WTC11 (cell line): ENCODE data around the gene MYO18B. TPM values are rescaled to one million over a fixed set of nuclear protein-coding genes. Genes with fewer than 3 reads are reported as not detected.

ENCODE experiments used
- ATAC-seq: fragments of 200-7000 bp; cut with Tn5 transposase; 2 replicates; pipeline ENCODE4 v1.10.0; 2021; ENCODE audit warnings: mild to moderate bottlenecking, moderate library complexity
- CTCF ChIA-PET: fragments of 300-600 bp; sonication (Branson Sonifier 250); formaldehyde crosslinking; loops from one replicate; lab custom pipeline; 2021; ENCODE audit warnings: antibody characterized with exemption; lab: Charles Lee
- POLR2A ChIA-PET: fragments of 350-600 bp; sonication (Branson Sonifier 250); formaldehyde crosslinking; loops from one replicate; lab custom pipeline; 2021; ENCODE audit warnings: antibody characterized with exemption; lab: Charles Lee
- DNase-seq: peaks from one replicate; pipeline ENCODE4 v3.0.0; 2021; ENCODE audit warnings: low spot score
- H3K27ac Mint-ChIP-seq: 2 replicates; pipeline ENCODE4 v1.8.0; 2021; ENCODE audit warnings: mixed read lengths
- H3K27me3 Mint-ChIP-seq: 2 replicates; pipeline ENCODE4 v1.8.0; 2021; ENCODE audit warnings: low read depth, mild to moderate bottlenecking, moderate library complexity, mixed read lengths
- H3K36me3 Mint-ChIP-seq: 2 replicates; pipeline ENCODE4 v1.8.0; 2021; ENCODE audit warnings: mixed read lengths
- H3K4me1 Mint-ChIP-seq: 2 replicates; pipeline ENCODE4 v1.8.0; 2022; ENCODE audit warnings: mixed read lengths
- H3K4me3 Mint-ChIP-seq: 2 replicates; pipeline ENCODE4 v1.8.0; 2021; ENCODE audit warnings: mild to moderate bottlenecking, moderate library complexity, mixed read lengths
- H3K9me3 Mint-ChIP-seq: 2 replicates; pipeline ENCODE4 v1.8.0; 2021; ENCODE audit warnings: mixed read lengths
- CBFB ChIP-seq: sonication (generic); formaldehyde crosslinking; IDR thresholded peaks from 2 replicates; pipeline ENCODE4 v1.8.1; 2022; ENCODE audit warnings: mild to moderate bottlenecking, low read depth, missing genetic modification reagents
- ELF4 ChIP-seq: sonication (generic); formaldehyde crosslinking; IDR thresholded peaks from 2 replicates; pipeline ENCODE4 v1.8.1; 2022; ENCODE audit warnings: low read depth, mild to moderate bottlenecking, moderate library complexity, missing genetic modification reagents
- EMX1 ChIP-seq: fragments of 250-450 bp; sonication (Bioruptor Pico); IDR thresholded peaks from 2 replicates; pipeline ENCODE4 v1.8.0; 2021; ENCODE audit warnings: mild to moderate bottlenecking
- FOXJ3 ChIP-seq: sonication (generic); formaldehyde crosslinking; IDR thresholded peaks from 2 replicates; pipeline ENCODE4 v1.9.0; 2021; ENCODE audit warnings: missing genetic modification reagents, mild to moderate bottlenecking, borderline replicate concordance
- IRF2 ChIP-seq: sonication (generic); formaldehyde crosslinking; IDR thresholded peaks from 2 replicates; pipeline ENCODE4 v1.8.0; 2022; ENCODE audit warnings: low read depth, missing genetic modification reagents, borderline replicate concordance
- JUN ChIP-seq: sonication (generic); formaldehyde crosslinking; IDR thresholded peaks from 2 replicates; pipeline ENCODE4 v1.8.0; 2023; ENCODE audit warnings: mild to moderate bottlenecking, missing genetic modification reagents
- KAT7 ChIP-seq: sonication (generic); formaldehyde crosslinking; IDR thresholded peaks from 2 replicates; pipeline ENCODE4 v1.8.1; 2023; ENCODE audit warnings: missing genetic modification reagents, mild to moderate bottlenecking, borderline replicate concordance
- NR1H2 ChIP-seq: sonication (generic); formaldehyde crosslinking; IDR thresholded peaks from 2 replicates; pipeline ENCODE4 v1.9.0; 2021; ENCODE audit warnings: mild to moderate bottlenecking, moderate library complexity, missing genetic modification reagents
- NR2C2 ChIP-seq: sonication (generic); formaldehyde crosslinking; IDR thresholded peaks from 2 replicates; pipeline ENCODE4 v1.8.0; 2022; ENCODE audit warnings: mild to moderate bottlenecking, missing genetic modification reagents
- SOX15 ChIP-seq: fragments of 250-450 bp; sonication (Bioruptor Pico); IDR thresholded peaks from 2 replicates; pipeline ENCODE4 v1.9.0; 2021; ENCODE audit warnings: mild to moderate bottlenecking
- ZNF396 ChIP-seq: fragments of 250-450 bp; sonication (Bioruptor Pico); IDR thresholded peaks from 2 replicates; pipeline ENCODE4 v1.8.0; 2021; ENCODE audit warnings: mild to moderate bottlenecking, moderate library complexity, borderline replicate concordance
- total RNA-seq: library from RNA; stranded (reverse); gene quantifications from 3 replicates; pipeline ENCODE4 v1.2.3, GENCODE V29; 2021
- TF ChIP-seq, protein P1 (sequence below): sonication (generic); formaldehyde crosslinking; conservative IDR thresholded peaks from 2 replicates; pipeline ENCODE4 v1.8.1; 2023; ENCODE audit warnings: mild to moderate bottlenecking, low read depth, missing genetic modification reagents, moderate library complexity
- TF ChIP-seq, protein P2 (sequence below): sonication (generic); formaldehyde crosslinking; IDR thresholded peaks from 2 replicates; pipeline ENCODE4 v1.8.0; 2023; ENCODE audit warnings: mild to moderate bottlenecking, missing genetic modification reagents
- TF ChIP-seq, protein P3 (sequence below): sonication (generic); formaldehyde crosslinking; IDR thresholded peaks from 2 replicates; pipeline ENCODE4 v1.8.0; 2022; ENCODE audit warnings: missing genetic modification reagents
- TF ChIP-seq, protein P4 (sequence below): sonication (generic); formaldehyde crosslinking; IDR thresholded peaks from 2 replicates; pipeline ENCODE4 v1.8.1; 2023; ENCODE audit warnings: mild to moderate bottlenecking, missing genetic modification reagents
- TF ChIP-seq, protein P5 (sequence below): sonication (generic); formaldehyde crosslinking; IDR thresholded peaks from 2 replicates; pipeline ENCODE4 v1.8.1; 2022; ENCODE audit warnings: low read depth, missing genetic modification reagents, borderline replicate concordance
- TF ChIP-seq, protein P6 (sequence below): sonication (generic); formaldehyde crosslinking; IDR thresholded peaks from 2 replicates; pipeline ENCODE4 v1.8.0; 2022; ENCODE audit warnings: mild to moderate bottlenecking, missing genetic modification reagents
- TF ChIP-seq, protein P7 (sequence below): sonication (generic); formaldehyde crosslinking; IDR thresholded peaks from 2 replicates; pipeline ENCODE4 v1.8.1; 2022; ENCODE audit warnings: missing genetic modification reagents, borderline replicate concordance

MYO18B gene
- total RNA-seq, 1 experiment from 2014 or later, result 0.96 TPM

DNA sequence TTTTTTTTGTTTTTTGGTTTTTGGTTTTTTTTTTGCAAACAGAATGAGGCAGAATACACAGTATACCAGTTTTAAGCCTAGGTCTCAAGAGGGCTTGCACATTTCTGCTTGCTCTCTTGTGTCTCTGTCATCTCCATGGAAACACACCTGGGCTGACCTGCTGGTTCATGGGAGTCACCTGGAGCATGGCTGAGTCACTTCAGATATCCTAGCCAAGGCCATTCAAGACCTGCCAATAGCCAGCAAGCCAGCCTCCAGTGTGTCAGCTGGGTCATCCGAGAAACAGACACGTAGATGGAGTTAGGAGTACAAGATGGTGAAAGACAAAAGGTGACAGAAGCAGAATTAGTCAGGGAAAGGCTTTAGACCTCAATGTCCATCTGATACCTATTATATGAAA lies 303.1 kb downstream of the MYO18B start (continued):
- TF ChIP-seq, protein P1, sequence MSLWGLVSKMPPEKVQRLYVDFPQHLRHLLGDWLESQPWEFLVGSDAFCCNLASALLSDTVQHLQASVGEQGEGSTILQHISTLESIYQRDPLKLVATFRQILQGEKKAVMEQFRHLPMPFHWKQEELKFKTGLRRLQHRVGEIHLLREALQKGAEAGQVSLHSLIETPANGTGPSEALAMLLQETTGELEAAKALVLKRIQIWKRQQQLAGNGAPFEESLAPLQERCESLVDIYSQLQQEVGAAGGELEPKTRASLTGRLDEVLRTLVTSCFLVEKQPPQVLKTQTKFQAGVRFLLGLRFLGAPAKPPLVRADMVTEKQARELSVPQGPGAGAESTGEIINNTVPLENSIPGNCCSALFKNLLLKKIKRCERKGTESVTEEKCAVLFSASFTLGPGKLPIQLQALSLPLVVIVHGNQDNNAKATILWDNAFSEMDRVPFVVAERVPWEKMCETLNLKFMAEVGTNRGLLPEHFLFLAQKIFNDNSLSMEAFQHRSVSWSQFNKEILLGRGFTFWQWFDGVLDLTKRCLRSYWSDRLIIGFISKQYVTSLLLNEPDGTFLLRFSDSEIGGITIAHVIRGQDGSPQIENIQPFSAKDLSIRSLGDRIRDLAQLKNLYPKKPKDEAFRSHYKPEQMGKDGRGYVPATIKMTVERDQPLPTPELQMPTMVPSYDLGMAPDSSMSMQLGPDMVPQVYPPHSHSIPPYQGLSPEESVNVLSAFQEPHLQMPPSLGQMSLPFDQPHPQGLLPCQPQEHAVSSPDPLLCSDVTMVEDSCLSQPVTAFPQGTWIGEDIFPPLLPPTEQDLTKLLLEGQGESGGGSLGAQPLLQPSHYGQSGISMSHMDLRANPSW (CRISPR knock-in tag), result no peak
- TF ChIP-seq NR2C2 (CRISPR knock-in tag) (no peak), NR1H2 (no peak), ZNF396 (CRISPR knock-in tag) (no peak)

DNA sequence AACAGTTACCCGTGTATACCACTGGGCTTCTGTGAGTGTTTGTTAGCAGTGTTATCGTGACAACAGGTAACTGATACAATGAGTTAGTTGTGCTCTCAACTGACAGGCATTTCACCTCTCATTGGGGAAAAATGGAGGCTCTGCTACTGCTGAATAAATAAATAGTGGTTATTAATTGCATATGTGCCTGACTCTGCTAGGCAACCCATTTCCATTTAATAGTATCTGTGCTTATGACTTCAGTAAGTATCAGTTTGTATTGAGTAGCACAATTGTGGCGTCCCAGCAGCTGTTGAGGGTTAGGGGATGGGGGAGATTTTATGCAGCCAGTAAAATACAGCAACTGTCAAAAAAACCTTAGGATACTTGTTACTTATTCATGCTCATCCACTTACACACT lies 303.9 kb downstream of the MYO18B start:
- peaks cover 11% of the 10 kb centered on the region for H3K4me1 Mint-ChIP-seq
- no peak for DNase-seq
- no peaks in the 10 kb centered on the region for H3K9me3 Mint-ChIP-seq
- TF ChIP-seq, protein P2, sequence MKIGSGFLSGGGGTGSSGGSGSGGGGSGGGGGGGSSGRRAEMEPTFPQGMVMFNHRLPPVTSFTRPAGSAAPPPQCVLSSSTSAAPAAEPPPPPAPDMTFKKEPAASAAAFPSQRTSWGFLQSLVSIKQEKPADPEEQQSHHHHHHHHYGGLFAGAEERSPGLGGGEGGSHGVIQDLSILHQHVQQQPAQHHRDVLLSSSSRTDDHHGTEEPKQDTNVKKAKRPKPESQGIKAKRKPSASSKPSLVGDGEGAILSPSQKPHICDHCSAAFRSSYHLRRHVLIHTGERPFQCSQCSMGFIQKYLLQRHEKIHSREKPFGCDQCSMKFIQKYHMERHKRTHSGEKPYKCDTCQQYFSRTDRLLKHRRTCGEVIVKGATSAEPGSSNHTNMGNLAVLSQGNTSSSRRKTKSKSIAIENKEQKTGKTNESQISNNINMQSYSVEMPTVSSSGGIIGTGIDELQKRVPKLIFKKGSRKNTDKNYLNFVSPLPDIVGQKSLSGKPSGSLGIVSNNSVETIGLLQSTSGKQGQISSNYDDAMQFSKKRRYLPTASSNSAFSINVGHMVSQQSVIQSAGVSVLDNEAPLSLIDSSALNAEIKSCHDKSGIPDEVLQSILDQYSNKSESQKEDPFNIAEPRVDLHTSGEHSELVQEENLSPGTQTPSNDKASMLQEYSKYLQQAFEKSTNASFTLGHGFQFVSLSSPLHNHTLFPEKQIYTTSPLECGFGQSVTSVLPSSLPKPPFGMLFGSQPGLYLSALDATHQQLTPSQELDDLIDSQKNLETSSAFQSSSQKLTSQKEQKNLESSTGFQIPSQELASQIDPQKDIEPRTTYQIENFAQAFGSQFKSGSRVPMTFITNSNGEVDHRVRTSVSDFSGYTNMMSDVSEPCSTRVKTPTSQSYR, result no peak
- no peak for TF ChIP-seq ELF4 (CRISPR knock-in tag)
- no peak for TF ChIP-seq FOXJ3 (CRISPR knock-in tag)
- TF ChIP-seq, protein P3, sequence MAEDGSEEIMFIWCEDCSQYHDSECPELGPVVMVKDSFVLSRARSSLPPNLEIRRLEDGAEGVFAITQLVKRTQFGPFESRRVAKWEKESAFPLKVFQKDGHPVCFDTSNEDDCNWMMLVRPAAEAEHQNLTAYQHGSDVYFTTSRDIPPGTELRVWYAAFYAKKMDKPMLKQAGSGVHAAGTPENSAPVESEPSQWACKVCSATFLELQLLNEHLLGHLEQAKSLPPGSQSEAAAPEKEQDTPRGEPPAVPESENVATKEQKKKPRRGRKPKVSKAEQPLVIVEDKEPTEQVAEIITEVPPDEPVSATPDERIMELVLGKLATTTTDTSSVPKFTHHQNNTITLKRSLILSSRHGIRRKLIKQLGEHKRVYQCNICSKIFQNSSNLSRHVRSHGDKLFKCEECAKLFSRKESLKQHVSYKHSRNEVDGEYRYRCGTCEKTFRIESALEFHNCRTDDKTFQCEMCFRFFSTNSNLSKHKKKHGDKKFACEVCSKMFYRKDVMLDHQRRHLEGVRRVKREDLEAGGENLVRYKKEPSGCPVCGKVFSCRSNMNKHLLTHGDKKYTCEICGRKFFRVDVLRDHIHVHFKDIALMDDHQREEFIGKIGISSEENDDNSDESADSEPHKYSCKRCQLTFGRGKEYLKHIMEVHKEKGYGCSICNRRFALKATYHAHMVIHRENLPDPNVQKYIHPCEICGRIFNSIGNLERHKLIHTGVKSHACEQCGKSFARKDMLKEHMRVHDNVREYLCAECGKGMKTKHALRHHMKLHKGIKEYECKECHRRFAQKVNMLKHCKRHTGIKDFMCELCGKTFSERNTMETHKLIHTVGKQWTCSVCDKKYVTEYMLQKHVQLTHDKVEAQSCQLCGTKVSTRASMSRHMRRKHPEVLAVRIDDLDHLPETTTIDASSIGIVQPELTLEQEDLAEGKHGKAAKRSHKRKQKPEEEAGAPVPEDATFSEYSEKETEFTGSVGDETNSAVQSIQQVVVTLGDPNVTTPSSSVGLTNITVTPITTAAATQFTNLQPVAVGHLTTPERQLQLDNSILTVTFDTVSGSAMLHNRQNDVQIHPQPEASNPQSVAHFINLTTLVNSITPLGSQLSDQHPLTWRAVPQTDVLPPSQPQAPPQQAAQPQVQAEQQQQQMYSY (CRISPR knock-in tag), result no peak
- TF ChIP-seq, protein P4, sequence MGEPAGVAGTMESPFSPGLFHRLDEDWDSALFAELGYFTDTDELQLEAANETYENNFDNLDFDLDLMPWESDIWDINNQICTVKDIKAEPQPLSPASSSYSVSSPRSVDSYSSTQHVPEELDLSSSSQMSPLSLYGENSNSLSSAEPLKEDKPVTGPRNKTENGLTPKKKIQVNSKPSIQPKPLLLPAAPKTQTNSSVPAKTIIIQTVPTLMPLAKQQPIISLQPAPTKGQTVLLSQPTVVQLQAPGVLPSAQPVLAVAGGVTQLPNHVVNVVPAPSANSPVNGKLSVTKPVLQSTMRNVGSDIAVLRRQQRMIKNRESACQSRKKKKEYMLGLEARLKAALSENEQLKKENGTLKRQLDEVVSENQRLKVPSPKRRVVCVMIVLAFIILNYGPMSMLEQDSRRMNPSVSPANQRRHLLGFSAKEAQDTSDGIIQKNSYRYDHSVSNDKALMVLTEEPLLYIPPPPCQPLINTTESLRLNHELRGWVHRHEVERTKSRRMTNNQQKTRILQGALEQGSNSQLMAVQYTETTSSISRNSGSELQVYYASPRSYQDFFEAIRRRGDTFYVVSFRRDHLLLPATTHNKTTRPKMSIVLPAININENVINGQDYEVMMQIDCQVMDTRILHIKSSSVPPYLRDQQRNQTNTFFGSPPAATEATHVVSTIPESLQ (CRISPR knock-in tag), result no peak
- no peak for TF ChIP-seq IRF2 (CRISPR knock-in tag)
- no peak for TF ChIP-seq KAT7 (CRISPR knock-in tag)
- TF ChIP-seq, protein P5, sequence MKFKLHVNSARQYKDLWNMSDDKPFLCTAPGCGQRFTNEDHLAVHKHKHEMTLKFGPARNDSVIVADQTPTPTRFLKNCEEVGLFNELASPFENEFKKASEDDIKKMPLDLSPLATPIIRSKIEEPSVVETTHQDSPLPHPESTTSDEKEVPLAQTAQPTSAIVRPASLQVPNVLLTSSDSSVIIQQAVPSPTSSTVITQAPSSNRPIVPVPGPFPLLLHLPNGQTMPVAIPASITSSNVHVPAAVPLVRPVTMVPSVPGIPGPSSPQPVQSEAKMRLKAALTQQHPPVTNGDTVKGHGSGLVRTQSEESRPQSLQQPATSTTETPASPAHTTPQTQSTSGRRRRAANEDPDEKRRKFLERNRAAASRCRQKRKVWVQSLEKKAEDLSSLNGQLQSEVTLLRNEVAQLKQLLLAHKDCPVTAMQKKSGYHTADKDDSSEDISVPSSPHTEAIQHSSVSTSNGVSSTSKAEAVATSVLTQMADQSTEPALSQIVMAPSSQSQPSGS (CRISPR knock-in tag), result no peak
- no peak for TF ChIP-seq CBFB (CRISPR knock-in tag)
- no peak for TF ChIP-seq EMX1
- TF ChIP-seq JUN, result no peak
- TF ChIP-seq, protein P6, sequence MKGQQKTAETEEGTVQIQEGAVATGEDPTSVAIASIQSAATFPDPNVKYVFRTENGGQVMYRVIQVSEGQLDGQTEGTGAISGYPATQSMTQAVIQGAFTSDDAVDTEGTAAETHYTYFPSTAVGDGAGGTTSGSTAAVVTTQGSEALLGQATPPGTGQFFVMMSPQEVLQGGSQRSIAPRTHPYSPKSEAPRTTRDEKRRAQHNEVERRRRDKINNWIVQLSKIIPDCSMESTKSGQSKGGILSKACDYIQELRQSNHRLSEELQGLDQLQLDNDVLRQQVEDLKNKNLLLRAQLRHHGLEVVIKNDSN (CRISPR knock-in tag), result no peak
- TF ChIP-seq SOX15, result no peak
- TF ChIP-seq, protein P7, sequence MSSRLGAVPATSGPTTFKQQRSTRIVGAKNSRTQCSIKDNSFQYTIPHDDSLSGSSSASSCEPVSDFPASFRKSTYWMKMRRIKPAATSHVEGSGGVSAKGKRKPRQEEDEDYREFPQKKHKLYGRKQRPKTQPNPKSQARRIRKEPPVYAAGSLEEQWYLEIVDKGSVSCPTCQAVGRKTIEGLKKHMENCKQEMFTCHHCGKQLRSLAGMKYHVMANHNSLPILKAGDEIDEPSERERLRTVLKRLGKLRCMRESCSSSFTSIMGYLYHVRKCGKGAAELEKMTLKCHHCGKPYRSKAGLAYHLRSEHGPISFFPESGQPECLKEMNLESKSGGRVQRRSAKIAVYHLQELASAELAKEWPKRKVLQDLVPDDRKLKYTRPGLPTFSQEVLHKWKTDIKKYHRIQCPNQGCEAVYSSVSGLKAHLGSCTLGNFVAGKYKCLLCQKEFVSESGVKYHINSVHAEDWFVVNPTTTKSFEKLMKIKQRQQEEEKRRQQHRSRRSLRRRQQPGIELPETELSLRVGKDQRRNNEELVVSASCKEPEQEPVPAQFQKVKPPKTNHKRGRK (CRISPR knock-in tag), result no peak
- no peak overlapping the region for H3K27ac Mint-ChIP-seq
- no peaks in the 10 kb centered on the region for H3K27me3 Mint-ChIP-seq
- H3K4me3 Mint-ChIP-seq, result no peak overlapping the region
- H3K36me3 Mint-ChIP-seq, result no peaks in the 10 kb centered on the region
- ChIA-PET CTCF (no interaction called here), POLR2A (no interaction called here)
- no peak for ATAC-seq
